Loucy (cell line): ENCODE data around the gene UPF1.

Experiments
- H2AFZ ChIP-seq: fragments of 200-600 bp; sonication (generic); 2 replicates; pipeline ENCODE4 v1.6.0; 2016; ENCODE audit warnings: antibody characterized with exemption, mild to moderate bottlenecking, low read length, moderate library complexity
- H3F3A ChIP-seq: fragments of 200-600 bp; 2 replicates; pipeline ENCODE4 v1.6.0; 2016; ENCODE audit warnings: antibody characterized with exemption, low read depth, mild to moderate bottlenecking
- H3K27me3 ChIP-seq: fragments of 200-600 bp; sonication (generic); 2 replicates; pipeline ENCODE4 v1.6.1; 2014; ENCODE audit warnings: low read length, mild to moderate bottlenecking; ENCODE audit not compliant: insufficient read depth, poor library complexity, severe bottlenecking
- H3K36me3 ChIP-seq: fragments of 200-600 bp; sonication (generic); 2 replicates; pipeline ENCODE4 v1.6.1; 2016; ENCODE audit warnings: low read length; ENCODE audit not compliant: insufficient read depth
- H3K4me1 ChIP-seq: fragments of 200-600 bp; sonication (generic); 2 replicates; pipeline ENCODE4 v1.5.1; 2014; ENCODE audit warnings: low read length, mild to moderate bottlenecking; ENCODE audit not compliant: insufficient read depth, poor library complexity, severe bottlenecking
- H3K4me2 ChIP-seq: fragments of 200-600 bp; sonication (generic); 2 replicates; pipeline ENCODE4 v1.6.0; 2014; ENCODE audit warnings: antibody characterized with exemption, low read length, low read depth, mild to moderate bottlenecking; ENCODE audit not compliant: poor library complexity, severe bottlenecking
- H3K4me3 ChIP-seq: fragments of 200-600 bp; sonication (generic); 2 replicates; pipeline ENCODE4 v1.5.1; 2014; ENCODE audit warnings: low read length, mild to moderate bottlenecking, mixed read lengths; ENCODE audit not compliant: poor library complexity, severe bottlenecking
- H3K79me2 ChIP-seq: fragments of 200-600 bp; sonication (generic); 2 replicates; pipeline ENCODE4 v1.6.1; 2014; ENCODE audit warnings: low read length; ENCODE audit not compliant: insufficient read depth
- H3K9ac ChIP-seq: fragments of 200-600 bp; sonication (generic); 2 replicates; pipeline ENCODE4 v1.6.0; 2014; ENCODE audit warnings: mild to moderate bottlenecking, low read depth, low read length, moderate library complexity; ENCODE audit not compliant: poor library complexity, severe bottlenecking
- H3K9me2 ChIP-seq: fragments of 200-600 bp; sonication (generic); replicated peaks from 2 replicates; pipeline ENCODE4 v1.6.1; 2016; ENCODE audit warnings: low read depth, low read length, mixed read lengths
- H3K9me3 ChIP-seq: fragments of 200-600 bp; sonication (generic); 2 replicates; pipeline ENCODE4 v1.6.1; 2014; ENCODE audit warnings: mild to moderate bottlenecking, antibody characterized with exemption, low read length, low read depth; ENCODE audit not compliant: insufficient read depth
- H4K20me1 ChIP-seq: fragments of 200-600 bp; sonication (generic); 2 replicates; pipeline ENCODE4 v1.6.0; 2014; ENCODE audit warnings: antibody characterized with exemption, low read length, mild to moderate bottlenecking; ENCODE audit not compliant: insufficient read depth, poor library complexity, severe bottlenecking
- CTCF ChIP-seq: fragments of 200-600 bp; sonication (generic); conservative IDR thresholded peaks from 2 replicates; pipeline ENCODE4 v1.5.1; 2014; ENCODE audit warnings: mild to moderate bottlenecking, antibody characterized with exemption, low read length
- EZH2phosphoT487 ChIP-seq: fragments of 200-600 bp; IDR thresholded peaks from 2 replicates; pipeline ENCODE4 v1.6.1; 2018; ENCODE audit warnings: antibody characterized with exemption, mild to moderate bottlenecking, moderate library complexity, borderline replicate concordance

UPF1 gene

DNA sequence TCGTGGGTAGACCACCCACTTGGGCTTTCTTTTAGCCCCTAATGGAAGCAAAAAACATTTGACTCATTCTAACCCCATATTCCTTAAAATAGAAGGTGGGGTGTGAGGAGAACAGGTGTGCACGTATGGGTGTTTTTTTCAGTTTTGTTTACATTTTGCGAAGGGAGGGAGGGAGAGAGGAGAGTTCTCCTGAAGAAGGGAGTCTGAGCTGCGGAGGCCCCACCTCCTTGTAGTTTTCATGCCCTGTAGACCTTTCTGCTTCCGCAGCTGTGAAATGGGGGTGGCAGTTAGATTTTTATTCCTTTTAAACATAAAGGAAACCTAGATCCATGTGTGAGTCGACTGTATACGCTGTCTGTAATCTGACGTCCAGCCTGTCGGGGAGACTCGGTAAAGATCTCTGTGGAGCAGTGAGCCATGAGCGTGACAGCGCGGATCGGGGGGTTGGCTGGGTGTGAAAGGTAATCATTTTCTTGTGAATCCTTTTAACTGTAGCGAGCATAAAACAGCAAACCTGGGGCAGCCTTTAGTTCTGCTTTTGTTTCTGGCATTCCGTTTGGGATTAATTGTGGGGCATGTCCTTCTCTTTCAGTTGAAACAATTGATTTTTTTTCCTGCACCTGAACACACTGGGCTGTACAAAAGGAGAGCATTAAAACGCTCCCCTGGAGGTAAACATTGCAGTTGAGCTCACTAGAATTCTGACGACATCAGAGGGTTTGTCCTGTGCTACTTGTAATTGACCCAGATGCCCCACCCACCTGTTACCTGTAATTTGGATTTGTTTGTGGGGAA is 2.3 kb downstream of the UPF1 start:
- Histone ChIP-seq H3K9ac (peak overlapping the region; percentile 95), H2AFZ (no peak overlapping the region), H3K4me2 (peak overlapping the region; percentile 99), H3K36me3 (peaks cover 20% of the 10 kb centered on the region; the same call in 1 of the 2 replicates), H3K4me3 (peak overlapping the region; percentile 94), H3K9me3 (no peaks in the 10 kb centered on the region), H3F3A (no peaks in the 10 kb centered on the region), H3K9me2 (no peaks in the 10 kb centered on the region), H4K20me1 (peaks cover 63% of the 10 kb centered on the region), H3K27me3 (no peaks in the 10 kb centered on the region), H3K79me2 (peaks cover 73% of the 10 kb centered on the region), H3K4me1 (peaks cover 46% of the 10 kb centered on the region)
- TF ChIP-seq EZH2phosphoT487: no peak
- TF ChIP-seq CTCF: no peak

- no peaks in the 10 kb centered on the region for H3K9me2 ChIP-seq
- no peaks in the 10 kb centered on the region for H3F3A ChIP-seq
- TF ChIP-seq EZH2phosphoT487 (no peak), CTCF (no peak)
- H3K9me3 ChIP-seq: no peaks in the 10 kb centered on the region
- H3K79me2 ChIP-seq: peaks cover 78% of the 10 kb centered on the region
- peak overlapping the region; percentile 95 for H3K9ac ChIP-seq
- peaks cover 51% of the 10 kb centered on the region for H3K4me1 ChIP-seq
- peak overlapping the region; percentile 99 for H3K4me2 ChIP-seq
- peak overlapping the region; percentile 94 for H3K4me3 ChIP-seq
- no peaks in the 10 kb centered on the region for H3K27me3 ChIP-seq
- H4K20me1 ChIP-seq: peaks cover 67% of the 10 kb centered on the region
- H2AFZ ChIP-seq: no peak overlapping the region
- peaks cover 23% of the 10 kb centered on the region; the same call in 1 of the 2 replicates for H3K36me3 ChIP-seq
Observed at GRCh38 chr19:18834644-18834984, 2.9 kb downstream of the UPF1 start.

DNA sequence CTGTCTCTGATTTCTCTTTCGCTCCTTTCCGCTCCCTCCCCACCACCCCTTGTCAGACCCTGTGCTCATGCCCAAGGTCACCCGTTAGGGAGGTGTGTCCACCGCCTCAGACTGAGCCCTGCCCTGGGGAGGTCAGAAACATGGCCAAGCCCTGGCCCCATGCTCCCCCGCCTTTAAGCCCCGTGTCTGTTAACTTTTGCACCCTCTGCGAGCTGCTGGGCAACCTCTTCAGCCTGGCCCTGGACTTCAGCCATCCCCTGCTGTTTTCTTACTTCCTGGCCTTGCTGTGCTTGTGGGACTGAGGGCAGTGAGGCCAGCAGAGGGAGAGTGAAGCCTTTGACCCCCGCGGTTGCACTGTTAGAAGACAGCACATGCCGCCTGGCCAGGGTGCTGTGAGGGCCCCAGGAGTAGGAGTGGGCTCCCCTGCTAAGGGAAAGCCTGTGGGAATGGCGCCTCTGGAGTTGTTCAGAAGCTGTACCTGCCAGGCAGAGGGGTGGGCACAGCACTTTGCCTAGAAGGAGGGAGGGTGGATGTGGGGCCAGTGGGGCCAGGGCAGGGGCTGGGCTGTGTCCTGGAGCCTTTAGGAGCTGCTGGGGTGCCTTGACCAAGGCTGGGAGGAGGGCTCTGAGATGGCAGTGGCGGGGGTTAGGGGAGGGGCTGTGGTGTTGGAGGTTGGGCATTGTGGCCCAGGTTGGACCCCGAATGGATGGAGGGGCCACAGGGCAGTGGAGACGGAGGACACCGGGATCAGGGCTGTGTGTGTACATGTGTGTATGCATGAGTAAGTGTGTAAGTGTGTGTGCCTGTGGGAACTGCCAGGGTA is 7.9 kb downstream of the UPF1 start:
- TF ChIP-seq CTCF (no peak), EZH2phosphoT487 (no peak)
- Histone ChIP-seq H3K9ac (peak overlapping the region; percentile 37), H4K20me1 (peaks cover 94% of the 10 kb centered on the region), H2AFZ (no peak overlapping the region), H3K79me2 (peaks cover 100% of the 10 kb centered on the region), H3K4me2 (peak overlapping the region; percentile 57), H3K36me3 (peaks cover 24% of the 10 kb centered on the region; the same call in 1 of the 2 replicates), H3K4me1 (peaks cover 61% of the 10 kb centered on the region), H3K9me3 (no peaks in the 10 kb centered on the region), H3K4me3 (peak overlapping the region; percentile 10), H3K9me2 (no peaks in the 10 kb centered on the region), H3K27me3 (no peaks in the 10 kb centered on the region), H3F3A (no peaks in the 10 kb centered on the region)
